ENCODE measurements around the gene IFITM5. TPM values are rescaled to one million over a fixed set of nuclear protein-coding genes. Genes with fewer than 3 reads are reported as not detected.
"Not testable (repeated sequence)": the region's sequence is repeated elsewhere in the genome, so short reads cannot be mapped to it uniquely, and the experiment has no call there.

Gene IFITM5
- total RNA-seq, 2 donors from 2014 or later = not detected

GRCh38 chr11:293852-294661, 5.3 kb downstream of the IFITM5 start:
- ATAC-seq = no peak
- H3K27ac Mint-ChIP-seq = no peak overlapping the region
- H3K9me3 Mint-ChIP-seq = no peaks in the 10 kb centered on the region
- DNase-seq (ENCODE audit: low spot score in 2 of 2) = peak in 1 of 2 donors; percentile 57
- H3K36me3 Mint-ChIP-seq = peaks cover 0 to 16% of the 10 kb centered on the region in 2 donors

- ATAC-seq = no peak
- Mint-ChIP-seq H3K9me3 (no peaks in the 10 kb centered on the region), H3K36me3 (peaks cover 0 to 16% of the 10 kb centered on the region in 2 donors), H3K27ac (no peak overlapping the region)
- DNase-seq (ENCODE audit: low spot score in 2 of 2) = peak in 1 of 2 donors; percentile 56
These were observed 6.0 kb downstream of the IFITM5 start for GRCh38 chr11:293271-293851.

GRCh38 chr11:292211-293121, 6.9 kb downstream of the IFITM5 start:
- Mint-ChIP-seq H3K9me3 (peaks cover 0 to 3% of the 10 kb centered on the region in 2 donors), H3K36me3 (peaks cover 7 to 24% of the 10 kb centered on the region in 2 donors), H3K27ac (peak overlapping the region in 1 of 2 donors; percentile 77)
- no peak for ATAC-seq
- DNase-seq (ENCODE audit: low spot score in 2 of 2) = peak in 1 of 2 donors; percentile 59

GRCh38 chr11:291281-292210, 7.8 kb downstream of the IFITM5 start:
- peak in 1 of 2 donors; percentile 58 for DNase-seq (ENCODE audit: low spot score in 2 of 2)
- peak overlapping the region; percentile 29 to 77 for H3K27ac Mint-ChIP-seq
- peaks cover 0 to 3% of the 10 kb centered on the region in 2 donors for H3K9me3 Mint-ChIP-seq
- peaks cover 7 to 24% of the 10 kb centered on the region in 2 donors for H3K36me3 Mint-ChIP-seq
- ATAC-seq = no peak

- Mint-ChIP-seq H3K9me3 (peaks cover 0 to 3% of the 10 kb centered on the region in 2 donors), H3K27ac (peak overlapping the region; percentile 74 to 77), H3K36me3 (peaks cover 7 to 24% of the 10 kb centered on the region in 2 donors)
- DNase-seq (ENCODE audit: low spot score in 2 of 2) (peak in 1 of 2 donors; percentile 55), ATAC-seq (no peak)
These were observed 8.6 kb downstream of the IFITM5 start for GRCh38 chr11:290621-291231.

GRCh38 chr11:289712-290620, 9.4 kb downstream of the IFITM5 start:
- ATAC-seq (no peak), DNase-seq (ENCODE audit: low spot score in 2 of 2) (peak in 1 of 2 donors; percentile 60)
- Mint-ChIP-seq H3K9me3 (peaks cover 0 to 3% of the 10 kb centered on the region in 2 donors), H3K36me3 (peaks cover 7 to 24% of the 10 kb centered on the region in 2 donors), H3K27ac (peak overlapping the region in 1 of 2 donors; percentile 77)

GRCh38 chr11:289398-289711, 10.0 kb downstream of the IFITM5 start:
- H3K27ac Mint-ChIP-seq = peak overlapping the region in 1 of 2 donors; percentile 77
- ATAC-seq (no peak), DNase-seq (ENCODE audit: low spot score in 2 of 2) (no peak)
- H3K36me3 Mint-ChIP-seq = peaks cover 7 to 24% of the 10 kb centered on the region in 2 donors
- H3K9me3 Mint-ChIP-seq = peaks cover 0 to 3% of the 10 kb centered on the region in 2 donors

GRCh38 chr11:288478-289397, 10.6 kb downstream of the IFITM5 start, which contains the start of gene PGGHG:
TSS of gene PGGHG (plus strand) at chr11:289126. CDS start at chr11:289817, 691 bp downstream.
- Mint-ChIP-seq H3K9me3 (peaks cover 0 to 3% of the 10 kb centered on the region in 2 donors), H3K27ac (peak within 1 kb of the TSS; percentile 95 to 98), H3K36me3 (peaks cover 7 to 24% of the 10 kb centered on the region in 2 donors)
- ATAC-seq (peak; percentile 43 to 57), DNase-seq (ENCODE audit: low spot score in 2 of 2) (peak; percentile 67 to 74)

- peak overlapping the region; percentile 95 to 98 for H3K27ac Mint-ChIP-seq
- H3K9me3 Mint-ChIP-seq = peaks cover 0 to 3% of the 10 kb centered on the region in 2 donors
- ATAC-seq (peak; percentile 63 to 69), DNase-seq (ENCODE audit: low spot score in 2 of 2) (no peak)
- H3K36me3 Mint-ChIP-seq = peaks cover 7 to 24% of the 10 kb centered on the region in 2 donors
These were observed 11.4 kb downstream of the IFITM5 start for GRCh38 chr11:287821-288477.

GRCh38 chr11:286977-287820, 12.1 kb downstream of the IFITM5 start:
- Mint-ChIP-seq H3K27ac (peak overlapping the region; percentile 95 to 98), H3K36me3 (peaks cover 7 to 25% of the 10 kb centered on the region in 2 donors)
- not testable (repeated sequence) for H3K9me3 Mint-ChIP-seq
- peak in 1 of 2 donors; percentile 81 for DNase-seq (ENCODE audit: low spot score in 2 of 2)
- ATAC-seq = peak; percentile 3 to 12

- peaks cover 0 to 3% of the 10 kb centered on the region in 2 donors for H3K9me3 Mint-ChIP-seq
- DNase-seq (ENCODE audit: low spot score in 2 of 2) (no peak), ATAC-seq (no peak)
- peaks cover 7 to 27% of the 10 kb centered on the region in 2 donors for H3K36me3 Mint-ChIP-seq
- H3K27ac Mint-ChIP-seq = peak overlapping the region in 1 of 2 donors; percentile 98
These were observed 13.5 kb downstream of the IFITM5 start for GRCh38 chr11:285894-286220.

Measured in activated naive CD4-positive, alpha-beta T cell treated with anti-CD3 and anti-CD28 coated beads, Interleukin-2, amount 50 U/mL, for 72 hours (primary cell).